Measurements from ENCODE around the gene COL27A1.
A peak's percentile ranks its signal among the peaks of the same experiment; 100 is the strongest.

The COL27A1 gene

DNA sequence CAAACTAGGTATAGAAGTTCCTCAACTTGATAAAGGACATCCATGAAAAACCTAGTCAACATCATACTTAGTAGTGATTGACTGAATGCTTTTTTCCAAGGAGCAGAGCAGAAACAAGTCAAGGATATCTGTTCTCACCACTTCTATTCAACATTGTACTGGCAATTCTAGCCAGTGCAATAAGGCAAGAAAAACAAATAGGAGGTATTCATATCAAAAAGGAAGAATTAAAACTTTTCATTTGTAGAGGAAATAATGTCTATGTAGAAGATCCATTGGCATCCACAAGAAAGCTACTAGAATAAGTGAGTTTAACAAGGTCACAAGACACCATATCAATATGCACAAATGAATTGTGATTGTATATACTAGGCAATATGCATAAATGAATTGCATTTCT is 139.3 kb downstream of the COL27A1 start:
- Histone ChIP-seq H3K4me1 (ENCODE audit: control insufficient read depth, insufficient read depth, low read length) (no peaks in the 10 kb centered on the region), H3K4me3 (ENCODE audit: low read depth, low read length) (no peak overlapping the region), H3K9me3 (ENCODE audit: control insufficient read depth, insufficient read depth, low read depth, low read length) (no peaks in the 10 kb centered on the region), H3K27ac (ENCODE audit: extremely low read depth, low read depth, low read length) (no peak overlapping the region), H3K36me3 (ENCODE audit: control insufficient read depth in 2 of 2, insufficient read depth in 1 of 2, low read length in 2 of 2) (peaks cover 0 to 13% of the 10 kb centered on the region in 2 experiments; a peak in 2 of 3 replicates)
- CTCF ChIA-PET = interaction anchor here (0.7 to 8.5 kb wide), 4 partner anchors 133 to 211 kb away, joined by 3 to 225 read pairs (median 74); no protein-coding TSS in a partner anchor
- POLR2A ChIA-PET = no interaction called here
- TF ChIP-seq ZNF596 (tag by site-specific recombination; IDR thresholded peaks at IDR 0.05) (no peak), ZBTB8A (tag by site-specific recombination; IDR thresholded peaks at IDR 0.05) (no peak), SETDB1 (IDR thresholded peaks at IDR 0.05; ENCODE audit: insufficient read length, low read length) (peak; percentile 92)
- TF ChIP-seq, protein P1, sequence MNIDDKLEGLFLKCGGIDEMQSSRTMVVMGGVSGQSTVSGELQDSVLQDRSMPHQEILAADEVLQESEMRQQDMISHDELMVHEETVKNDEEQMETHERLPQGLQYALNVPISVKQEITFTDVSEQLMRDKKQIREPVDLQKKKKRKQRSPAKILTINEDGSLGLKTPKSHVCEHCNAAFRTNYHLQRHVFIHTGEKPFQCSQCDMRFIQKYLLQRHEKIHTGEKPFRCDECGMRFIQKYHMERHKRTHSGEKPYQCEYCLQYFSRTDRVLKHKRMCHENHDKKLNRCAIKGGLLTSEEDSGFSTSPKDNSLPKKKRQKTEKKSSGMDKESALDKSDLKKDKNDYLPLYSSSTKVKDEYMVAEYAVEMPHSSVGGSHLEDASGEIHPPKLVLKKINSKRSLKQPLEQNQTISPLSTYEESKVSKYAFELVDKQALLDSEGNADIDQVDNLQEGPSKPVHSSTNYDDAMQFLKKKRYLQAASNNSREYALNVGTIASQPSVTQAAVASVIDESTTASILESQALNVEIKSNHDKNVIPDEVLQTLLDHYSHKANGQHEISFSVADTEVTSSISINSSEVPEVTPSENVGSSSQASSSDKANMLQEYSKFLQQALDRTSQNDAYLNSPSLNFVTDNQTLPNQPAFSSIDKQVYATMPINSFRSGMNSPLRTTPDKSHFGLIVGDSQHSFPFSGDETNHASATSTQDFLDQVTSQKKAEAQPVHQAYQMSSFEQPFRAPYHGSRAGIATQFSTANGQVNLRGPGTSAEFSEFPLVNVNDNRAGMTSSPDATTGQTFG (tag by site-specific recombination; IDR thresholded peaks at IDR 0.05; ENCODE audit: borderline replicate concordance) = no peak

DNA sequence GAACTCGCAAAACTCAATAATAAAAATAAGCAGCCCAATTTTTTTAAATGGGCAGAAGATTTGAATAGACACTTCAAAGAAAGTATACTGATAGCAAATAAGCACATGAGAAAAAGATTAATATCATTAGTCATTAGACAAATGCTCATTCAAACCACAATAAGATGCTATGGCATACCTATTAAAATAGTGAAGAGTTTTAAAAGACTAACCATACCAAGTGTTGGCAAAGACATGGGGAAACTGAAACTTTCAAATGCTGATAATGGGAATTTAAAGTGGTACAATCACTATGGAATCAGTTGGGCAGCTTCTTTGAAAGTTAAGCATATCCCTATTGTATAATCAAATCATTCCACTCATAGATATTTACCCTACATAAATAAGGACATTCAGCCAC is 141.0 kb downstream of the COL27A1 start:
- CTCF ChIA-PET = interaction anchor here (0.6 to 7.3 kb wide), 3 partner anchors 188 to 705 kb away, joined by 3 to 144 read pairs (median 3); no protein-coding TSS in a partner anchor
- peaks cover 0 to 17% of the 10 kb centered on the region in 2 experiments; a peak in 2 of 3 replicates for H3K36me3 ChIP-seq (ENCODE audit: control insufficient read depth in 2 of 2, insufficient read depth in 1 of 2, low read length in 2 of 2)

DNA sequence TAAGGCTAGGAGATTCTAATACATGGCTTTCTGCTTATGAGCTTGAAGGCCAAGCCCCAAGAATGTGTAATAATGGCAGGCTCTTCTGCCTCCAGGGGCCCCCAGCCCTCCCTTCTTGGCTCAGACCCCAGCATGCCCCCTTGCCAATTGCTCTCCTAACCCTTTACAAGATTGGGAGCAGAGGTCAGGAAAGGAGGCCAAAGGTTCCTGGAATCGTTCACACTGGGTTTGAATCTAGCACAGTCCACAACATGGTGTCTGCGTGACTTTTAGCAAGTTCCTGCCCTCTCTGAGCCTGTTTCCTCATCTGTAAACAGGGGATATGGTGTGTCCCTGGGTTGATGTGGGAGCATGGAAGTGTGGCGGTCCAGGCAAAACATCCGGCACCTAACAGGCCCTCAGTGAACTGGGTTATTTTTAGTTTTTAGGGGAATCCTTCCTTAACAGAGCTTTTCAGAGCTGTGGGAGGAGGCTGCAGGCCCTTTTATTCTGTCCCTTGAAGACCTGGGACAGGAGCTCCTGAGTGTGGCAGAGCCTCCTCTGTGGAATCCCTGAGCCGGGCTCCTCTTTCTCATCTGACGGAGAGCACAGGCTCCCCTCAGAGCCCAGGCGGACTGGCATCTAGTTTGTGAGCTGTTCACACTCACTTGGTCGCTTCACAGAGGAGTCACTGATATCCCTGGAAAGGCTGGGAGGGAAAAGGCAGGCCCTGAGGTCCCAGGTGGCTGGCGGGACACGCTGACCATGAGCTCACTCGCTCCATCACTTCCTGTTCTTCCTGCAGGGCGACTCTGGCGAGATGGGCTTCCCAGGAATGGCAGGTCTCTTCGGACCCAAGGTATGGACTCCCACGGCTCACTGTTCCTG is 144.2 kb downstream of the COL27A1 start:
- Histone ChIP-seq H3K4me1 (ENCODE audit: control insufficient read depth, insufficient read depth, low read length) (no peaks in the 10 kb centered on the region), H3K4me3 (ENCODE audit: low read depth, low read length) (no peak overlapping the region), H3K36me3 (ENCODE audit: control insufficient read depth in 2 of 2, insufficient read depth in 1 of 2, low read length in 2 of 2) (peaks cover 0 to 9% of the 10 kb centered on the region in 2 experiments; a peak in 2 of 3 replicates), H3K27ac (ENCODE audit: extremely low read depth, low read depth, low read length) (no peak overlapping the region), H3K9me3 (ENCODE audit: control insufficient read depth, insufficient read depth, low read depth, low read length) (no peaks in the 10 kb centered on the region)
- ChIA-PET POLR2A (no interaction called here), CTCF (interaction anchor here (0.8 to 3.2 kb wide), 5 partner anchors 9 to 618 kb away, joined by 4 to 22 read pairs (median 19); no protein-coding TSS in a partner anchor)
- TF ChIP-seq, protein P2, sequence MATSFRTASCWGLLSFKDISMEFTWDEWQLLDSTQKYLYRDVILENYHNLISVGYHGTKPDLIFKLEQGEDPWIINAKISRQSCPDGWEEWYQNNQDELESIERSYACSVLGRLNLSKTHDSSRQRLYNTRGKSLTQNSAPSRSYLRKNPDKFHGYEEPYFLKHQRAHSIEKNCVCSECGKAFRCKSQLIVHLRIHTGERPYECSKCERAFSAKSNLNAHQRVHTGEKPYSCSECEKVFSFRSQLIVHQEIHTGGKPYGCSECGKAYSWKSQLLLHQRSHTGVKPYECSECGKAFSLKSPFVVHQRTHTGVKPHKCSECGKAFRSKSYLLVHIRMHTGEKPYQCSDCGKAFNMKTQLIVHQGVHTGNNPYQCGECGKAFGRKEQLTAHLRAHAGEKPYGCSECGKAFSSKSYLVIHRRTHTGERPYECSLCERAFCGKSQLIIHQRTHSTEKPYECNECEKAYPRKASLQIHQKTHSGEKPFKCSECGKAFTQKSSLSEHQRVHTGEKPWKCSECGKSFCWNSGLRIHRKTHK (tag by site-specific recombination; IDR thresholded peaks at IDR 0.05) = no peak
- TF ChIP-seq, protein P3, sequence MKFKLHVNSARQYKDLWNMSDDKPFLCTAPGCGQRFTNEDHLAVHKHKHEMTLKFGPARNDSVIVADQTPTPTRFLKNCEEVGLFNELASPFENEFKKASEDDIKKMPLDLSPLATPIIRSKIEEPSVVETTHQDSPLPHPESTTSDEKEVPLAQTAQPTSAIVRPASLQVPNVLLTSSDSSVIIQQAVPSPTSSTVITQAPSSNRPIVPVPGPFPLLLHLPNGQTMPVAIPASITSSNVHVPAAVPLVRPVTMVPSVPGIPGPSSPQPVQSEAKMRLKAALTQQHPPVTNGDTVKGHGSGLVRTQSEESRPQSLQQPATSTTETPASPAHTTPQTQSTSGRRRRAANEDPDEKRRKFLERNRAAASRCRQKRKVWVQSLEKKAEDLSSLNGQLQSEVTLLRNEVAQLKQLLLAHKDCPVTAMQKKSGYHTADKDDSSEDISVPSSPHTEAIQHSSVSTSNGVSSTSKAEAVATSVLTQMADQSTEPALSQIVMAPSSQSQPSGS (tag by site-specific recombination; IDR thresholded peaks at IDR 0.05; ENCODE audit: low read depth) = no peak
- TF ChIP-seq ZNF37A (tag by site-specific recombination; IDR thresholded peaks at IDR 0.05) = no peak
- TF ChIP-seq IKZF3 (tag by site-specific recombination; IDR thresholded peaks at IDR 0.05) = no peak
- no peak for TF ChIP-seq ZNF707 (tag by site-specific recombination; IDR thresholded peaks at IDR 0.05)
- TF ChIP-seq, protein P4, sequence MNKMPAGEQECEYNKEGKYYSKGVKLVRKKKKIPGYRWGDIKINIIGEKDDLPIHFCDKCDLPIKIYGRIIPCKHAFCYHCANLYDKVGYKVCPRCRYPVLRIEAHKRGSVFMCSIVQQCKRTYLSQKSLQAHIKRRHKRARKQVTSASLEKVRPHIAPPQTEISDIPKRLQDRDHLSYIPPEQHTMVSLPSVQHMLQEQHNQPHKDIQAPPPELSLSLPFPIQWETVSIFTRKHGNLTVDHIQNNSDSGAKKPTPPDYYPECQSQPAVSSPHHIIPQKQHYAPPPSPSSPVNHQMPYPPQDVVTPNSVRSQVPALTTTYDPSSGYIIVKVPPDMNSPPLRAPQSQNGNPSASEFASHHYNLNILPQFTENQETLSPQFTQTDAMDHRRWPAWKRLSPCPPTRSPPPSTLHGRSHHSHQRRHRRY (tag by site-specific recombination; IDR thresholded peaks at IDR 0.05) = no peak
- no peak for TF ChIP-seq ZBTB7A (tag by site-specific recombination; IDR thresholded peaks at IDR 0.05; ENCODE audit: low read depth)
- TF ChIP-seq ZNF214 (tag by site-specific recombination; IDR thresholded peaks at IDR 0.05; ENCODE audit: borderline replicate concordance) = no peak
- TF ChIP-seq, protein P5, sequence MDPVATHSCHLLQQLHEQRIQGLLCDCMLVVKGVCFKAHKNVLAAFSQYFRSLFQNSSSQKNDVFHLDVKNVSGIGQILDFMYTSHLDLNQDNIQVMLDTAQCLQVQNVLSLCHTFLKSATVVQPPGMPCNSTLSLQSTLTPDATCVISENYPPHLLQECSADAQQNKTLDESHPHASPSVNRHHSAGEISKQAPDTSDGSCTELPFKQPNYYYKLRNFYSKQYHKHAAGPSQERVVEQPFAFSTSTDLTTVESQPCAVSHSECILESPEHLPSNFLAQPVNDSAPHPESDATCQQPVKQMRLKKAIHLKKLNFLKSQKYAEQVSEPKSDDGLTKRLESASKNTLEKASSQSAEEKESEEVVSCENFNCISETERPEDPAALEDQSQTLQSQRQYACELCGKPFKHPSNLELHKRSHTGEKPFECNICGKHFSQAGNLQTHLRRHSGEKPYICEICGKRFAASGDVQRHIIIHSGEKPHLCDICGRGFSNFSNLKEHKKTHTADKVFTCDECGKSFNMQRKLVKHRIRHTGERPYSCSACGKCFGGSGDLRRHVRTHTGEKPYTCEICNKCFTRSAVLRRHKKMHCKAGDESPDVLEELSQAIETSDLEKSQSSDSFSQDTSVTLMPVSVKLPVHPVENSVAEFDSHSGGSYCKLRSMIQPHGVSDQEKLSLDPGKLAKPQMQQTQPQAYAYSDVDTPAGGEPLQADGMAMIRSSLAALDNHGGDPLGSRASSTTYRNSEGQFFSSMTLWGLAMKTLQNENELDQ (tag by site-specific recombination; IDR thresholded peaks at IDR 0.05; ENCODE audit: low read depth) = no peak
- no peak for TF ChIP-seq ZNF473 (tag by site-specific recombination; IDR thresholded peaks at IDR 0.05)
- no peak for TF ChIP-seq ZFP69B (tag by site-specific recombination; IDR thresholded peaks at IDR 0.05)
- no peak for TF ChIP-seq ZNF292 (tag by site-specific recombination; IDR thresholded peaks at IDR 0.05; ENCODE audit: borderline replicate concordance, low read depth)
- TF ChIP-seq, protein P6, sequence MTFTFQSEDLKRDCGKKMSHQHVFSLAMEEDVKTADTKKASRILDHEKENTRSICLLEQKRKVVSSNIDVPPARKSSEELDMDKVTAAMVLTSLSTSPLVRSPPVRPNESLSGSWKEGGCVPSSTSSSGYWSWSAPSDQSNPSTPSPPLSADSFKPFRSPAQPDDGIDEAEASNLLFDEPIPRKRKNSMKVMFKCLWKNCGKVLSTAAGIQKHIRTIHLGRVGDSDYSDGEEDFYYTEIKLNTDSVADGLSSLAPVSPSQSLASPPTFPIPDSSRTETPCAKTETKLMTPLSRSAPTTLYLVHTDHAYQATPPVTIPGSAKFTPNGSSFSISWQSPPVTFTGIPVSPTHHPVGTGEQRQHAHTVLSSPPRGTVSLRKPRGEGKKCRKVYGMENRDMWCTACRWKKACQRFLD (tag by site-specific recombination; IDR thresholded peaks at IDR 0.05) = no peak

More for the DNA sequence above, 141.0 kb downstream of the COL27A1 start:
- POLR2A ChIA-PET = no interaction called here
- no peak overlapping the region for H3K4me3 ChIP-seq (ENCODE audit: low read depth, low read length)
- H3K4me1 ChIP-seq (ENCODE audit: control insufficient read depth, insufficient read depth, low read length) = no peaks in the 10 kb centered on the region
- H3K27ac ChIP-seq (ENCODE audit: extremely low read depth, low read depth, low read length) = no peak overlapping the region
- no peaks in the 10 kb centered on the region for H3K9me3 ChIP-seq (ENCODE audit: control insufficient read depth, insufficient read depth, low read depth, low read length)
- TF ChIP-seq, protein P7, sequence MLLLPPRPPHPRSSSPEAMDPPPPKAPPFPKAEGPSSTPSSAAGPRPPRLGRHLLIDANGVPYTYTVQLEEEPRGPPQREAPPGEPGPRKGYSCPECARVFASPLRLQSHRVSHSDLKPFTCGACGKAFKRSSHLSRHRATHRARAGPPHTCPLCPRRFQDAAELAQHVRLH (tag by site-specific recombination; IDR thresholded peaks at IDR 0.05) = no peak
- TF ChIP-seq ZNF184 (tag by site-specific recombination; IDR thresholded peaks at IDR 0.05) = peak; percentile 99

Measured in HEK293 (cell line).